Loucy (cell line): ENCODE results near the gene DLG2.

Experiments
- H2AFZ ChIP-seq: fragments of 200-600 bp; sonication (generic); 2 replicates; pipeline ENCODE4 v1.6.0; 2016; ENCODE audit warnings: antibody characterized with exemption, mild to moderate bottlenecking, low read length, moderate library complexity
- H3F3A ChIP-seq: fragments of 200-600 bp; 2 replicates; pipeline ENCODE4 v1.6.0; 2016; ENCODE audit warnings: antibody characterized with exemption, low read depth, mild to moderate bottlenecking
- H3K27me3 ChIP-seq: fragments of 200-600 bp; sonication (generic); 2 replicates; pipeline ENCODE4 v1.6.1; 2014; ENCODE audit warnings: low read length, mild to moderate bottlenecking; ENCODE audit not compliant: insufficient read depth, poor library complexity, severe bottlenecking
- H3K36me3 ChIP-seq: fragments of 200-600 bp; sonication (generic); 2 replicates; pipeline ENCODE4 v1.6.1; 2016; ENCODE audit warnings: low read length; ENCODE audit not compliant: insufficient read depth
- H3K4me1 ChIP-seq: fragments of 200-600 bp; sonication (generic); 2 replicates; pipeline ENCODE4 v1.5.1; 2014; ENCODE audit warnings: low read length, mild to moderate bottlenecking; ENCODE audit not compliant: insufficient read depth, poor library complexity, severe bottlenecking
- H3K4me2 ChIP-seq: fragments of 200-600 bp; sonication (generic); 2 replicates; pipeline ENCODE4 v1.6.0; 2014; ENCODE audit warnings: antibody characterized with exemption, low read length, low read depth, mild to moderate bottlenecking; ENCODE audit not compliant: poor library complexity, severe bottlenecking
- H3K4me3 ChIP-seq: fragments of 200-600 bp; sonication (generic); 2 replicates; pipeline ENCODE4 v1.5.1; 2014; ENCODE audit warnings: low read length, mild to moderate bottlenecking, mixed read lengths; ENCODE audit not compliant: poor library complexity, severe bottlenecking
- H3K79me2 ChIP-seq: fragments of 200-600 bp; sonication (generic); 2 replicates; pipeline ENCODE4 v1.6.1; 2014; ENCODE audit warnings: low read length; ENCODE audit not compliant: insufficient read depth
- H3K9ac ChIP-seq: fragments of 200-600 bp; sonication (generic); 2 replicates; pipeline ENCODE4 v1.6.0; 2014; ENCODE audit warnings: mild to moderate bottlenecking, low read depth, low read length, moderate library complexity; ENCODE audit not compliant: poor library complexity, severe bottlenecking
- H3K9me2 ChIP-seq: fragments of 200-600 bp; sonication (generic); replicated peaks from 2 replicates; pipeline ENCODE4 v1.6.1; 2016; ENCODE audit warnings: low read depth, low read length, mixed read lengths
- H3K9me3 ChIP-seq: fragments of 200-600 bp; sonication (generic); 2 replicates; pipeline ENCODE4 v1.6.1; 2014; ENCODE audit warnings: mild to moderate bottlenecking, antibody characterized with exemption, low read length, low read depth; ENCODE audit not compliant: insufficient read depth
- H4K20me1 ChIP-seq: fragments of 200-600 bp; sonication (generic); 2 replicates; pipeline ENCODE4 v1.6.0; 2014; ENCODE audit warnings: antibody characterized with exemption, low read length, mild to moderate bottlenecking; ENCODE audit not compliant: insufficient read depth, poor library complexity, severe bottlenecking
- CTCF ChIP-seq: fragments of 200-600 bp; sonication (generic); conservative IDR thresholded peaks from 2 replicates; pipeline ENCODE4 v1.5.1; 2014; ENCODE audit warnings: mild to moderate bottlenecking, antibody characterized with exemption, low read length
- EZH2phosphoT487 ChIP-seq: fragments of 200-600 bp; IDR thresholded peaks from 2 replicates; pipeline ENCODE4 v1.6.1; 2018; ENCODE audit warnings: antibody characterized with exemption, mild to moderate bottlenecking, moderate library complexity, borderline replicate concordance

Gene DLG2

GRCh38 chr11:84260862-84261261 is 1366.3 kb downstream of the DLG2 start:
- H3F3A ChIP-seq, result no peaks in the 10 kb centered on the region
- no peak overlapping the region for H3K4me2 ChIP-seq
- no peaks in the 10 kb centered on the region for H3K9me2 ChIP-seq
- no peak overlapping the region for H3K4me3 ChIP-seq
- H3K9ac ChIP-seq, result no peak overlapping the region
- H3K36me3 ChIP-seq, result no peaks in the 10 kb centered on the region
- no peaks in the 10 kb centered on the region for H4K20me1 ChIP-seq
- no peak overlapping the region for H2AFZ ChIP-seq
- H3K4me1 ChIP-seq, result no peaks in the 10 kb centered on the region
- H3K9me3 ChIP-seq, result no peaks in the 10 kb centered on the region
- H3K27me3 ChIP-seq, result no peaks in the 10 kb centered on the region
- no peaks in the 10 kb centered on the region for H3K79me2 ChIP-seq
- TF ChIP-seq EZH2phosphoT487 (no peak), CTCF (no peak)

DNA sequence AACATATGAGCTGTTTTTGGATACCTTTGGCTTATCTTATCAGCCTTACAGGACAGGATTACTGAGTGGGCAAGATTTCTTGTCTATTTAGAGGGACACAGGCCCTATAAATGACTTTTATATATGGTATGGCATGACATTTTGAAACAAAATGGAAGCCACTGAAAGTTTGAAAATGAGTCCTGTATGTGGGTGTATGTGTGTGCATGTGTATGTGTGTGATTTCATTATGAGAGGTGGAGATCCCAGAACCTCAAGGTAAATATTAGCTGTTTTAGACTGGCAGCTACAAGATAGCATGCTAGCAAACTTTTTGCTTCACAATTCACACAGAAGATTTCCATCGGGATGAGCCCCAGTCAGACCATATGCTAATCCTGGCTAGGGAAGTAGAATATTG is 1370.5 kb downstream of the DLG2 start:
- H4K20me1 ChIP-seq, result no peaks in the 10 kb centered on the region
- no peak overlapping the region for H2AFZ ChIP-seq
- no peaks in the 10 kb centered on the region for H3K36me3 ChIP-seq
- H3K4me2 ChIP-seq, result no peak overlapping the region
- H3K4me3 ChIP-seq, result no peak overlapping the region
- no peaks in the 10 kb centered on the region for H3F3A ChIP-seq
- no peak overlapping the region for H3K9ac ChIP-seq
- TF ChIP-seq CTCF (no peak), EZH2phosphoT487 (no peak)
- no peaks in the 10 kb centered on the region for H3K9me3 ChIP-seq
- H3K4me1 ChIP-seq, result no peaks in the 10 kb centered on the region
- no peaks in the 10 kb centered on the region for H3K79me2 ChIP-seq
- no peaks in the 10 kb centered on the region for H3K27me3 ChIP-seq
- H3K9me2 ChIP-seq, result no peaks in the 10 kb centered on the region

DNA sequence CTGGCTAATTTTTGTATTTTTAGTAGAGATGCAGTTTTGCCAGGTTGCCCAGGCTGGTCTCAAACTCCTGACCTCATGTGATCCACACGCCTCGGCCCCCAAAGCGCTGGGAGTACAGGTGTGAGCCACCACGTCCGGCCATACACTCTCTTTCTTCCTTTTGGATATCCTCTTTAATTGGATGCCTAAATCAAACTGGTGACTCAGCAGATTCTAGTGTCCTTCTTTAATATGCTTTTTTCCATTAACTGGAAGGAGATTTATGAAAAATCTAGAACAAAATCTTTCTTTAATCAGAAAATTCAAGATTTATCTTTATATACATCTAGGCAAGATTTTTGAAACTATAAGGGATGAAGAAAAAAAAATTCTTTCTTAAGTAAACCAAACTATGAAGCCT is 1371.7 kb downstream of the DLG2 start:
- Histone ChIP-seq H3K27me3 (no peaks in the 10 kb centered on the region), H3K79me2 (no peaks in the 10 kb centered on the region), H3F3A (no peaks in the 10 kb centered on the region), H3K36me3 (no peaks in the 10 kb centered on the region), H3K4me3 (no peak overlapping the region), H3K9me3 (no peaks in the 10 kb centered on the region), H3K4me2 (no peak overlapping the region), H2AFZ (no peak overlapping the region), H4K20me1 (no peaks in the 10 kb centered on the region), H3K9me2 (no peaks in the 10 kb centered on the region), H3K9ac (no peak overlapping the region), H3K4me1 (no peaks in the 10 kb centered on the region)
- no peak for TF ChIP-seq EZH2phosphoT487
- no peak for TF ChIP-seq CTCF
